ENCODE results near the gene MEOX2. TPM values are rescaled to one million over a fixed set of nuclear protein-coding genes. Genes with fewer than 3 reads are reported as not detected.
A peak's percentile ranks its signal among the peaks of the same experiment; 100 is the strongest.

The MEOX2 gene
- total RNA-seq, 1 experiment from 2014 or later, result not detected

- intact Hi-C loops (cut with micrococcal nuclease), result no loop called here
- no peak within 1 kb of the TSS for H3K9ac ChIP-seq (ENCODE audit: low read length)
- no peak within 1 kb of the TSS for H3K4me2 ChIP-seq (ENCODE audit: low read length)
- H4K20me1 ChIP-seq (ENCODE audit: low read length), result no peaks in the 10 kb centered on the region
- ATAC-seq, result peak; percentile 62
- no peaks in the 10 kb centered on the region for H3K9me3 ChIP-seq (ENCODE audit: low read length)
- no peaks in the 10 kb centered on the region for H3K27me3 ChIP-seq (ENCODE audit: low read length)
- no peak within 1 kb of the TSS for H3K27ac ChIP-seq (ENCODE audit: low read length)
- no peak within 1 kb of the TSS for H2AFZ ChIP-seq (ENCODE audit: low read length)
- no TSS peak for BruUV-seq (replicated peaks)
- H3K4me3 ChIP-seq (ENCODE audit: low read length), result no peak within 1 kb of the TSS
- H3F3A ChIP-seq (ENCODE audit: low read length, unreplicated experiment), result no peaks in the 10 kb centered on the region
- peak; percentile 32 for DNase-seq
- no peaks in the 10 kb centered on the region for H3K9me2 ChIP-seq (replicated peaks; ENCODE audit: low read length)
- TF ChIP-seq CTCF (conservative IDR thresholded peaks at IDR 0.05; ENCODE audit: low read depth, low read length) (no peak), EZH2 (IDR thresholded peaks at IDR 0.05; ENCODE audit: low read length, unreplicated experiment) (no peak), EZH2phosphoT487 (IDR thresholded peaks at IDR 0.05; ENCODE audit: borderline replicate concordance, low read length) (no peak)
- ChIA-PET POLR2A (ENCODE audit: unreplicated experiment) (no interaction called here), CTCF (interaction anchor here (0.6 to 1.5 kb wide), 2 partner anchors 159 to 1417 kb away, joined by 3 to 5 read pairs; no protein-coding TSS in a partner anchor)
- no peaks in the 10 kb centered on the region for H3K4me1 ChIP-seq (ENCODE audit: insufficient read depth, low read length)
- H3K79me2 ChIP-seq (ENCODE audit: low read length), result no peaks in the 10 kb centered on the region
- H3K36me3 ChIP-seq (ENCODE audit: low read depth, low read length), result no peaks in the 10 kb centered on the region
Measured at GRCh38 chr7:15561835-15562234, 124.6 kb downstream of the MEOX2 start, which contains the start of gene AGMO. Gene AGMO, minus strand, starts transcription at chr7:15562015.

Other genes with a start within 250 kb of the MEOX2 start
- 0.11 TPM in 1 of 2 replicates, not detected in the other for gene AGMO, start 124.7 kb downstream of the MEOX2 start, total RNA-seq (2014; rRNA removed)

Measured in PC-3 (cell line).